SK-N-MC (cell line): ENCODE data around the gene XPR1.

ENCODE experiments used
- DNase-seq: peaks from one replicate; pipeline ENCODE4 v3.0.0-alpha.2; 2011; ENCODE audit warnings: low read depth, low spot score
- H3K27ac ChIP-seq: fragments of 200-600 bp; sonication (generic); 2 replicates; pipeline ENCODE4 v1.5.1; 2016; ENCODE audit warnings: mixed run types
- H3K36me3 ChIP-seq: fragments of 200-600 bp; sonication (generic); 2 replicates; pipeline ENCODE4 v1.6.1; 2017; ENCODE audit warnings: antibody characterized with exemption, low read length, mixed read lengths; ENCODE audit not compliant: insufficient read depth
- H3K4me3 ChIP-seq: fragments of 200-600 bp; sonication (generic); 2 replicates; pipeline ENCODE4 v1.5.1; 2016
- H3K9ac ChIP-seq: fragments of 200-600 bp; sonication (generic); 2 replicates; pipeline ENCODE4 v1.8.0; 2017; ENCODE audit warnings: mixed run types, mixed read lengths; ENCODE audit not compliant: insufficient read length
- H3K9me3 ChIP-seq: fragments of 200-600 bp; sonication (generic); 2 replicates; pipeline ENCODE4 v1.6.1; 2017; ENCODE audit warnings: low read depth, mild to moderate bottlenecking, antibody characterized with exemption, low read length, moderate library complexity, mixed read lengths
- EZH2 ChIP-seq: fragments of 200-600 bp; sonication (generic); IDR thresholded peaks from one replicate; pipeline ENCODE4 v1.6.1; 2017; ENCODE audit warnings: antibody characterized with exemption
- FOXP2 ChIP-seq: optimal IDR thresholded peaks from 2 replicates; pipeline ENCODE3; 2011; ENCODE audit warnings: mild to moderate bottlenecking, moderate library complexity; ENCODE audit not compliant: insufficient read depth; ENCODE audit errors: extremely low read length, control extremely low read depth
- POLR2AphosphoS5 ChIP-seq: IDR thresholded peaks from 2 replicates; pipeline ENCODE4 v1.6.1; 2012; ENCODE audit warnings: mild to moderate bottlenecking, low read depth, low read length, borderline replicate concordance

The XPR1 gene

GRCh38 chr1:180743868-180744267 is 112.0 kb downstream of the XPR1 start:
- DNase-seq, result no peak
- Histone ChIP-seq H3K27ac (no peak overlapping the region), H3K4me3 (no peak overlapping the region), H3K9me3 (peaks cover 5% of the 10 kb centered on the region; the same call in 1 of the 2 replicates), H3K9ac (no peak overlapping the region), H3K36me3 (no peaks in the 10 kb centered on the region)
- TF ChIP-seq EZH2 (no peak), POLR2AphosphoS5 (no peak), FOXP2 (no peak)

- no peaks in the 10 kb centered on the region for H3K36me3 ChIP-seq
- no peak overlapping the region for H3K4me3 ChIP-seq
- peaks cover 5% of the 10 kb centered on the region; the same call in 1 of the 2 replicates for H3K9me3 ChIP-seq
- no peak overlapping the region for H3K27ac ChIP-seq
- H3K9ac ChIP-seq, result no peak overlapping the region
- TF ChIP-seq EZH2, result no peak
- no peak for TF ChIP-seq POLR2AphosphoS5
- no peak for TF ChIP-seq FOXP2
- DNase-seq, result no peak
Observed at GRCh38 chr1:180745098-180745497, 113.3 kb downstream of the XPR1 start.

DNA sequence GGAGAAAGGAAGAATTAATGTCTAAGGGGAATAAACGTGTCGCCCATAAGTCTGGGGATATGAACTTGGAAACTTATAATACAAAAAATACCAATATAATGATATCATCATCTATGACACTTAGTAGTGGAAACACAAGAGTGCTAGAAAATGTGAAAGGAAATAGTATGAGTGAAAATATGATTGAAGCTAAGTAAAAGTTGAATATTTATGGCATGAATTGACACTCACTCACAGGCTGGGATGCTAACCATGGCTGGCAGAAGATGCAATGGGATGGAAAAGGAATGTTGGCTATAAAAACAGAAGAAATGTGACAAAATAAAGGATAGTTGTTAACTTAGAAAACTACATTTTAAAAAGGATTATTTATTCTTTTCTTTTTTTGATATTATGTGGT is 120.1 kb downstream of the XPR1 start:
- no peak for DNase-seq
- H3K4me3 ChIP-seq, result no peak overlapping the region
- TF ChIP-seq EZH2, result no peak
- no peak for TF ChIP-seq FOXP2
- no peak for TF ChIP-seq POLR2AphosphoS5
- no peaks in the 10 kb centered on the region for H3K9me3 ChIP-seq
- H3K9ac ChIP-seq, result no peak overlapping the region
- H3K27ac ChIP-seq, result no peak overlapping the region
- H3K36me3 ChIP-seq, result no peaks in the 10 kb centered on the region

DNA sequence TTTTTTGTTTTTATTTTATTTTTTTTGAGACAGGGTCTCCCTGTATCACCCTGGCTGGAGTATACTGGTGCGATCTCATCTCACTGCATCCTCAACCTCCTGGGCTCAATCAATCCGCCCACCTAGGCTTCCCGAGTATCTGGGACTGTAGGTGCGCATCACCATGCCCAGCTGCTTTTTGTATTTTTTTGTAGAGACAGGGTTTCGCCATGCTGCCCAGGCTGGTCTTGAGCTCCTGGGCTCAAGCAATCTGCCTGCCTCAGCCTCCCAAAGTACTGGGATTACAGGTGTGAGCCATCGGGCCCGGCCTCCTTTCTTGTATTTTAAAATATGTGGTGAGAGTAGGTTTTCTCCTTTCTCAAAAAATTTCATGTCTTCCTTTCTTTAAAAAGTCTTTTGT is 122.6 kb downstream of the XPR1 start:
- Histone ChIP-seq H3K27ac (no peak overlapping the region), H3K4me3 (no peak overlapping the region), H3K36me3 (no peaks in the 10 kb centered on the region), H3K9ac (no peak overlapping the region), H3K9me3 (no peaks in the 10 kb centered on the region)
- DNase-seq, result no peak
- TF ChIP-seq EZH2, result no peak
- no peak for TF ChIP-seq FOXP2
- no peak for TF ChIP-seq POLR2AphosphoS5

- Histone ChIP-seq H3K9ac (no peak overlapping the region), H3K9me3 (no peaks in the 10 kb centered on the region), H3K36me3 (no peaks in the 10 kb centered on the region), H3K4me3 (no peak overlapping the region), H3K27ac (no peak overlapping the region)
- DNase-seq, result no peak
- TF ChIP-seq FOXP2 (no peak), POLR2AphosphoS5 (no peak), EZH2 (no peak)
Observed at GRCh38 chr1:180757657-180758056, 125.8 kb downstream of the XPR1 start.

DNA sequence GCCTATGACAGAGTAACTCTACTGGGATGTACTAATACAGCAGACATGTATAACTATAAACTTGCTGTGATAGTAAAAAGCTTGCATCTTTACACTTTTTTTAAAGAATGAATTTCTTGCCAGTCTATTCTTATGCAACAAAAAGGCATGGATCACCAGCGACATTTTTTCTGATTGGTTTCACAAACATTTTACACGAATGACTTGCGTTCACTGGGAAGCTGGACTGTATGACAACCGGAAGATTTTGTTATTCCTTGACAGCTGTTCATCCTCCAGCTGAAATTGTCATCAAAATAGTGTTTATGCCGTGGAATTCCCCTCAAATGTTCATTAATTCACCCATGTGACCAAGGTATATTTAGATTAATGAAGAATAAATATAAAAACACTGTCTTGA is 131.0 kb downstream of the XPR1 start:
- TF ChIP-seq EZH2 (no peak), FOXP2 (no peak), POLR2AphosphoS5 (no peak)
- H3K9ac ChIP-seq, result no peak overlapping the region
- H3K27ac ChIP-seq, result no peak overlapping the region
- DNase-seq, result no peak
- H3K36me3 ChIP-seq, result no peaks in the 10 kb centered on the region
- H3K4me3 ChIP-seq, result no peak overlapping the region
- H3K9me3 ChIP-seq, result no peaks in the 10 kb centered on the region

DNA sequence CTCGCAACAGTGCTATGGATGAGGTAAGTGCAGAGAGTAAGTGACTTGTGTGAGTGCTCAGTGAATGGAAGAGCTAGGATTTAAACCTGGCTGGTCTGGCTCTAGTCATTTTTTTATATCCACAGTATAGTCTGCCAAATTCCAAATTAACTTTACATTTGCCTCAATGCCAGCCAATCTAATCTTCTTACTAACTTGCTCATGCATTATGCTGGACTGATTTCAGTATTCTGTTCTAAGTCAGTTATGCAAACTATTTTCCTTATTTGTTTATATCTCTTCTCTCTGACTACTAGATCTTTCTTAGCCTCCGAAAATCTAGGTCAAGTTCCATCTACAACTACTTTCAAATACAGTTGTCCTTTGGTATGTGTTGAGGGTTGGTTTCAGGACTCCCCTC is 133.3 kb downstream of the XPR1 start:
- no peak for TF ChIP-seq EZH2
- no peak for TF ChIP-seq FOXP2
- TF ChIP-seq POLR2AphosphoS5, result no peak
- DNase-seq, result no peak
- no peak overlapping the region for H3K9ac ChIP-seq

GRCh38 chr1:180769889-180770288 is 138.1 kb downstream of the XPR1 start:
- no peak overlapping the region for H3K4me3 ChIP-seq
- H3K27ac ChIP-seq, result no peak overlapping the region
- H3K36me3 ChIP-seq, result no peaks in the 10 kb centered on the region
- H3K9me3 ChIP-seq, result no peaks in the 10 kb centered on the region
- TF ChIP-seq POLR2AphosphoS5 (no peak), FOXP2 (no peak), EZH2 (no peak)
- no peak overlapping the region for H3K9ac ChIP-seq
- DNase-seq, result no peak

More for the DNA sequence above, 133.3 kb downstream of the XPR1 start:
- H3K36me3 ChIP-seq, result no peaks in the 10 kb centered on the region
- no peak overlapping the region for H3K27ac ChIP-seq
- no peaks in the 10 kb centered on the region for H3K9me3 ChIP-seq
- H3K4me3 ChIP-seq, result no peak overlapping the region

- H3K36me3 ChIP-seq, result no peaks in the 10 kb centered on the region
- TF ChIP-seq EZH2 (no peak), POLR2AphosphoS5 (no peak), FOXP2 (no peak)
- H3K9ac ChIP-seq, result no peak overlapping the region
- no peaks in the 10 kb centered on the region for H3K9me3 ChIP-seq
- no peak for DNase-seq
- no peak overlapping the region for H3K27ac ChIP-seq
- no peak overlapping the region for H3K4me3 ChIP-seq
Observed at GRCh38 chr1:180773210-180773865, 141.5 kb downstream of the XPR1 start.
